Measurements from ENCODE around the gene ADH1B. TPM values are rescaled to one million over a fixed set of nuclear protein-coding genes. Genes with fewer than 3 reads are reported as not detected.

ADH1B gene
- total RNA-seq, 1 donor from 2014 or later, result not detected

Other genes starting within 250 kb of the ADH1B start
- gene ADH5, start 232.6 kb downstream of the ADH1B start, total RNA-seq, result 69.8 and 77.2 TPM in 2 replicates
- not detected in 2 replicates for gene ADH4, start 177.1 kb downstream of the ADH1B start, total RNA-seq
- gene ADH6, start 102.2 kb downstream of the ADH1B start, total RNA-seq, result not detected in 2 replicates
- gene ADH1A, start 30.4 kb downstream of the ADH1B start, total RNA-seq, result not detected in 2 replicates
- not detected in 2 replicates for gene ADH1C, start 31.3 kb upstream of the ADH1B start, total RNA-seq
- gene ADH7, start 113.9 kb upstream of the ADH1B start, total RNA-seq, result not detected in 2 replicates
- not detected in 2 replicates for gene C4orf17, start 189.6 kb upstream of the ADH1B start, total RNA-seq
- gene TRMT10A, start 242.6 kb upstream of the ADH1B start, total RNA-seq, result 9.9 and 12.3 TPM in 2 replicates

Measured in dermis blood vessel endothelial cell (primary cell).